Lung (tissue), 13 donors: ENCODE data around the gene B3GNT7. TPM values are rescaled to one million over a fixed set of nuclear protein-coding genes. Genes with fewer than 3 reads are reported as not detected.

Source experiments
- ATAC-seq: fragments of 200-7000 bp; cut with Tn5 transposase; one replicate; pipeline ENCODE4 v1.9.1; 2020; ENCODE audit warnings: moderate number of reproducible peaks; ENCODE audit not compliant: insufficient read depth, low FRiP score
- DNase-seq, 3 donors: peaks; one replicate each; pipeline ENCODE4 v3.0.0-alpha.2; 2013 to 2017
- H3K27ac ChIP-seq, 2 donors: one replicate each; pipeline ENCODE4 v1.5.1; 2013; ENCODE audit warnings: mild to moderate bottlenecking in 2 of 2, moderate library complexity in 2 of 2, control low read depth in 1 of 2, inconsistent platforms in 1 of 2, low read depth in 1 of 2, low read length in 1 of 2
- H3K27me3 ChIP-seq, 3 donors: one replicate each; pipeline ENCODE4 v1.5.1; 2013; ENCODE audit warnings: low read length in 2 of 3; ENCODE audit not compliant: control insufficient read depth in 3 of 3, insufficient read depth in 3 of 3
- H3K36me3 ChIP-seq, 4 donors: one replicate each; pipeline ENCODE4 v1.5.1; 2013; ENCODE audit warnings: low read length in 4 of 4, mild to moderate bottlenecking in 1 of 4, moderate library complexity in 1 of 4; ENCODE audit not compliant: control insufficient read depth in 4 of 4, insufficient read depth in 4 of 4
- H3K4me1 ChIP-seq, 5 donors: one replicate each; pipeline ENCODE4 v1.5.1; 2013; ENCODE audit warnings: low read length in 5 of 5, mild to moderate bottlenecking in 2 of 5, moderate library complexity in 1 of 5; ENCODE audit not compliant: control insufficient read depth in 5 of 5, insufficient read depth in 5 of 5
- H3K4me3 ChIP-seq: one replicate; pipeline ENCODE4 v1.5.1; 2013; ENCODE audit warnings: mild to moderate bottlenecking, control low read depth, moderate library complexity
- H3K9ac ChIP-seq, 2 donors: one replicate each; pipeline ENCODE4 v1.5.1; 2013; ENCODE audit warnings: low read length in 2 of 2, control low read depth in 1 of 2; ENCODE audit not compliant: insufficient read depth in 1 of 2
- H3K9me3 ChIP-seq, 4 donors: one replicate each; pipeline ENCODE4 v1.5.1; 2013; ENCODE audit warnings: low read length in 3 of 4, mild to moderate bottlenecking in 1 of 4, moderate library complexity in 1 of 4; ENCODE audit not compliant: control insufficient read depth in 4 of 4, insufficient read depth in 3 of 4
- WGBS, 2 donors: extraction: QIAGEN DNeasy Blood & Tissue Kit; methylation state at CpG; one replicate each; pipeline ENCODE4 v1.1.7; 2013; 5-methylcytosine and 5-hydroxymethylcytosine counted together
- polyA plus RNA-seq, 2 donors: library from polyadenylated mRNA; stranded (reverse); fragments of 200-250 nt; gene quantifications; one replicate each; pipeline ENCODE4 v1.2.1, GENCODE V29; 2013
- small RNA-seq: library from RNA; depleted of rRNA; stranded (forward); fragments of <200 nt; gene quantifications from one replicate; pipeline ENCODE3, GENCODE V24; 2014; ENCODE audit warnings: low replicate concordance
- total RNA-seq, 2 donors: library from RNA; depleted of rRNA in 1 of 2; stranded (reverse); fragments of >200 nt in 1 of 2; gene quantifications; one replicate each; pipeline ENCODE4 v1.2.1, GENCODE V29; 2014 to 2021
- TF ChIP-seq, protein P1 (sequence below): IDR thresholded peaks from 2 replicates; pipeline ENCODE4 v1.5.1; 2012; ENCODE audit warnings: mild to moderate bottlenecking; ENCODE audit errors: control extremely low read depth, extremely low read depth
- donor health status: control.
- donor health status: control.
- donor health status: Bipolar disorder and iron deficiency.
- donor health status: healthy.
- donor health status: DM: yes; HTN: yes; CAD: no.

The B3GNT7 gene
- total and polyA plus RNA-seq, 4 donors, result 18.9 to 73.7 (median 27.5) TPM

DNA sequence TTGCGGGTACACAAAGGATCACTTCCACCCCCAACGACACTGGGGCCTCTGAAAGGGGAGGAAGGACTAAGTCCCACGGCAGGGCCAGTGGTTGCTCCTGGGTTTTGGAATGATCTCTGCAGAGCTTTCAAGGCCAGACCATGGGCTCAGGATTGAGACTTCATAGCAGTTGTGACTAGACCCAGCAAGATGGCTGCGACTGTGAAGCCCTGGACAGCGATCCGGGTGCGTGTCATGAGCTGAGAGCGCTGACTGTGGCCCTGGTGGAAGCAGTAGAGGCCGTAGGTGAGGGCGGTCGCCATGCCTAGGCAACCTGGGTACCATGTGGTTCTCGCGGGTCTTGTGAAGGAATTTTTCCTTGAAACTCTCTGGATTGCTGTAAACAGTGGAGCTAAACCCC lies 41.4 kb downstream of the B3GNT7 start:
- TF ChIP-seq, protein P1, sequence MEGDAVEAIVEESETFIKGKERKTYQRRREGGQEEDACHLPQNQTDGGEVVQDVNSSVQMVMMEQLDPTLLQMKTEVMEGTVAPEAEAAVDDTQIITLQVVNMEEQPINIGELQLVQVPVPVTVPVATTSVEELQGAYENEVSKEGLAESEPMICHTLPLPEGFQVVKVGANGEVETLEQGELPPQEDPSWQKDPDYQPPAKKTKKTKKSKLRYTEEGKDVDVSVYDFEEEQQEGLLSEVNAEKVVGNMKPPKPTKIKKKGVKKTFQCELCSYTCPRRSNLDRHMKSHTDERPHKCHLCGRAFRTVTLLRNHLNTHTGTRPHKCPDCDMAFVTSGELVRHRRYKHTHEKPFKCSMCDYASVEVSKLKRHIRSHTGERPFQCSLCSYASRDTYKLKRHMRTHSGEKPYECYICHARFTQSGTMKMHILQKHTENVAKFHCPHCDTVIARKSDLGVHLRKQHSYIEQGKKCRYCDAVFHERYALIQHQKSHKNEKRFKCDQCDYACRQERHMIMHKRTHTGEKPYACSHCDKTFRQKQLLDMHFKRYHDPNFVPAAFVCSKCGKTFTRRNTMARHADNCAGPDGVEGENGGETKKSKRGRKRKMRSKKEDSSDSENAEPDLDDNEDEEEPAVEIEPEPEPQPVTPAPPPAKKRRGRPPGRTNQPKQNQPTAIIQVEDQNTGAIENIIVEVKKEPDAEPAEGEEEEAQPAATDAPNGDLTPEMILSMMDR, result no peak
- 88 to 96% methylated on average over 13 of the region's 13 CpGs for WGBS, 2 donors
- DNase-seq, result no peak
- Histone ChIP-seq H3K9ac (no peak overlapping the region), H3K9me3 (peaks cover 0 to 1% (median 0%) of the 10 kb centered on the region in 4 donors), H3K27me3 (no peaks in the 10 kb centered on the region), H3K36me3 (no peaks in the 10 kb centered on the region), H3K4me3 (no peak overlapping the region), H3K27ac (no peak overlapping the region), H3K4me1 (no peaks in the 10 kb centered on the region)
- no peak for ATAC-seq

DNA sequence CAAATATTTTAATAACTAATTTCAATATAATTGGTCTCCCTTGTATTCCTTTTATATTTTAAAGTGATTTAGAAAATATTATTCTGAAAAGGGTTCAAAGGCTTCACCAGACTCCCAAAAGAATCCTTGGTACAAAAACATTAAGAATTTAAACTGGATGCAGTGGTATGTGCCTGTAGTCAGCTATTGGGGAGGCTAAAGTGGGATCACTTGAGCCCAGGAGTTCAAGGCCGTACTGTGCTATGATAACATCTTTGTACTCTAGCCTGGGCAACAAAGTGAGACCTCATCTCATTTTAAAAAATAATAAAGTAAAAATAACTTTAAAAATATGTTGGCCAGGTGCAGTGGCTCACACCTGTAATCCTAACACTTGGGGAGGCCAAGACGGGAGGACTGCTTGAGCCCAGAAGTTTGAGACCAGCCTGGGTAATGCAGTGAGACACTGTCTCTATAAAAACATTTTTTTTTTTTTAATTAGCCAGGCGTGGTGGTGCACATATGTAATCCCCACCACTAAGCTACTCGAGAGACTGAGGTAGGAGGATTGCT lies 54.1 kb downstream of the B3GNT7 start:
- DNase-seq, result no peak
- WGBS, 2 donors, result 90 to 94% methylated on average over 4 of the region's 4 CpGs
- Histone ChIP-seq H3K9me3 (no peaks in the 10 kb centered on the region), H3K4me3 (no peak overlapping the region), H3K4me1 (peaks cover 0 to 3% (median 0%) of the 10 kb centered on the region in 5 donors), H3K36me3 (peaks cover 10 to 19% (median 12%) of the 10 kb centered on the region in 4 donors), H3K9ac (no peak overlapping the region), H3K27ac (no peak overlapping the region), H3K27me3 (no peaks in the 10 kb centered on the region)
- TF ChIP-seq, protein P1, result no peak
- ATAC-seq, result no peak

DNA sequence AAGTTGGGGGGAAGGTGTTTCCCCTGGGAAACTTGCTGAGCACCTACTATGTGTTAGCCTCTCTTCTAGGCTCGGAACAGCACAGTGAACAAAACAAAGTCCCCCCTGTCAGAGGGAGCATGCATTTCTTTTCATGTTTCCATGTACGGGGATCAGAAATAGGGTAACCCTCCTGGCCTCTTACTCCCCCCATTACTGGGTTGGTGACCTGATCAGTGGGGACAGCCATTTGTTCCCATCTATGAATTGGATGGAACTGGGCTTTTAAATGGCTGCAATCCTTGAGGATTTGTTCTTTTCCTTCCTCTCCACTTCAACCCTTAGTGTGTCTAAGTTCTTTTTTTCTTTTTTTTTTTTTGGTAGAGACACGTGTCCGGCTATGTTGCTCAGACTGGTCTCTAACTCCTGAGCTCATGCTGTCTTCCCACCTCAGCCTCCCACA lies 55.1 kb downstream of the B3GNT7 start:
- H3K9me3 ChIP-seq, result no peaks in the 10 kb centered on the region
- H3K9ac ChIP-seq, result no peak overlapping the region
- TF ChIP-seq, protein P1, result no peak
- 92 to 93% methylated on average over 4 of the region's 4 CpGs for WGBS, 2 donors
- no peak overlapping the region for H3K4me3 ChIP-seq
- DNase-seq (no peak), ATAC-seq (no peak)
- peaks cover 0 to 3% (median 0%) of the 10 kb centered on the region in 5 donors for H3K4me1 ChIP-seq
- no peak overlapping the region for H3K27ac ChIP-seq
- H3K27me3 ChIP-seq, result no peaks in the 10 kb centered on the region
- H3K36me3 ChIP-seq, result peaks cover 17 to 26% (median 19%) of the 10 kb centered on the region in 4 donors

Small RNA genes lying within 50 kb of the gene (small RNA-seq; reads per million reads assigned to genes)
- gene MIR4777, result not detected

Other genes with a start within 250 kb of the B3GNT7 start
- 10 to 100 TPM; 28.6 to 51.6 TPM for gene ARMC9, start 197.1 kb upstream of the B3GNT7 start, total RNA-seq
- gene ARMC9, start 197.1 kb upstream of the B3GNT7 start, polyA plus RNA-seq, result 10 to 100 TPM; 20.5 to 48.6 TPM
- gene NCL, start 68.8 kb downstream of the B3GNT7 start, total RNA-seq, result 100 to 1,000 TPM; 321 to 373 TPM
- gene NCL, start 68.8 kb downstream of the B3GNT7 start, polyA plus RNA-seq, result 100 to 1,000 TPM; 144 to 341 TPM
- 1 to 10 TPM in 1 of 2 donors, under 1 TPM in 1; 0.65 to 1.2 TPM for gene NMUR1, start 134.7 kb downstream of the B3GNT7 start, total RNA-seq
- gene NMUR1, start 134.7 kb downstream of the B3GNT7 start, polyA plus RNA-seq, result under 1 TPM; 0.72 to 0.89 TPM
- not detected for gene TEX44, start 197.2 kb downstream of the B3GNT7 start, total RNA-seq
- gene TEX44, start 197.2 kb downstream of the B3GNT7 start, polyA plus RNA-seq, result not detected